ENCODE results near the gene JPT2.
"Not testable (repeated sequence)": the region's sequence is repeated elsewhere in the genome, so short reads cannot be mapped to it uniquely, and the experiment has no call there.

DNA sequence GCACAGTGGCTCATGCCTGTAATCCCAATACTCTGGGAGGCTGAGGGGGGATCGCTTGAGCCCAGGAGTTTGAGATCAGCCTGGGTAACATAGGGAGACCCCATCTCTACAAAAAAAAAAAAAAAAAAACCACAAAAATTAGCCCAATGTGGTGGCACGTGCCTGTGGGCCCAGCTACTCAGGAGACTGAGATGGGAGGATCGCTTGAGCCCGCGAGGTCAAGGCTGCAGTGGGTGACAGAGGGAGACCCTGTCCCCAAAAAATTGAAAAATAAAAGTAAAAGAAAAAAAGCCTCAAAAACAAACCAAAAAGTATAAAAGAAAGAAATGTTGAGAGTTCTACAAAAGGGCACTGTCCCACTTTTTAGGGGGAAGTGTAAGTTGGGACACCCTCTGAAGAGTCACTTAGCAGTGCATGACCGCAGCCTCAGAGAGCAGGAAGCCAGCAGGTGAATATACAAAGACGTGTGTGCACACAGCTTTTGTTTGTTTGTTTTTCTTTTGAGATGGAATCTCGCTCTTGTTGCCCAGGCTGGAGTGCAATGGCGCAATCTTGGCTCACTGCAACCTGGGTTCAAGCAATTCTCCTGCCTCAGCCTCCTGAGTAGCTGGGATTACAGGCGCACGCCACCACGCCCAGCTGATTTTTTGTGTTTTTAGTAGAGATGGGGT, 41.6 kb downstream of the JPT2 start:
- TF ChIP-seq, protein P1, sequence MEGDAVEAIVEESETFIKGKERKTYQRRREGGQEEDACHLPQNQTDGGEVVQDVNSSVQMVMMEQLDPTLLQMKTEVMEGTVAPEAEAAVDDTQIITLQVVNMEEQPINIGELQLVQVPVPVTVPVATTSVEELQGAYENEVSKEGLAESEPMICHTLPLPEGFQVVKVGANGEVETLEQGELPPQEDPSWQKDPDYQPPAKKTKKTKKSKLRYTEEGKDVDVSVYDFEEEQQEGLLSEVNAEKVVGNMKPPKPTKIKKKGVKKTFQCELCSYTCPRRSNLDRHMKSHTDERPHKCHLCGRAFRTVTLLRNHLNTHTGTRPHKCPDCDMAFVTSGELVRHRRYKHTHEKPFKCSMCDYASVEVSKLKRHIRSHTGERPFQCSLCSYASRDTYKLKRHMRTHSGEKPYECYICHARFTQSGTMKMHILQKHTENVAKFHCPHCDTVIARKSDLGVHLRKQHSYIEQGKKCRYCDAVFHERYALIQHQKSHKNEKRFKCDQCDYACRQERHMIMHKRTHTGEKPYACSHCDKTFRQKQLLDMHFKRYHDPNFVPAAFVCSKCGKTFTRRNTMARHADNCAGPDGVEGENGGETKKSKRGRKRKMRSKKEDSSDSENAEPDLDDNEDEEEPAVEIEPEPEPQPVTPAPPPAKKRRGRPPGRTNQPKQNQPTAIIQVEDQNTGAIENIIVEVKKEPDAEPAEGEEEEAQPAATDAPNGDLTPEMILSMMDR (IDR thresholded peaks at IDR 0.05): not testable (repeated sequence)
- not testable (repeated sequence) for TF ChIP-seq POLR2A (IDR thresholded peaks at IDR 0.05)
